SK-N-MC (cell line): ENCODE data around the gene ZCCHC7.

Source experiments
- EZH2 ChIP-seq: fragments of 200-600 bp; sonication (generic); IDR thresholded peaks from one replicate; pipeline ENCODE4 v1.6.1; 2017; ENCODE audit warnings: antibody characterized with exemption
- POLR2AphosphoS5 ChIP-seq: IDR thresholded peaks from 2 replicates; pipeline ENCODE4 v1.6.1; 2012; ENCODE audit warnings: mild to moderate bottlenecking, low read depth, low read length, borderline replicate concordance

DNA sequence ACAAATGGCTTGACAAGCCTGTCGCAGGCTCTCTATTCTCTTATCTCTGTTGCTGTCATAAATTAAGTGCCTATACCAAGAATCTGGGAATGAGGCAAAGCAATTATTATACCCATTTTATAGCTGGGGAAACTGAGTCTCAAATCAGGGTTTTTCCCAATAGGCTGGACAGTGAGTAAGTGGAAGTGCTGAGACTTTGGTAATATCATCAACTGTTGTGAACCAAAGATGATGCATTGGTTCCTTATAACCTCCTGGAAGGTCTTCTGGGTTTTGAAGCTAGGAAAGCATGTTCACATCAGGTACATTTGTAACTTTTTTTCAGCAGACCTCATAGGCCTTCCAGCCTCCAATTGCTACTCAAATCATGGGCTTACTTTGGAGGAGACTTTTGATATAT lies 25.6 kb upstream of the ZCCHC7 start:
- TF ChIP-seq EZH2 (no peak), POLR2AphosphoS5 (no peak)
